Dermis blood vessel endothelial cell (primary cell): ENCODE data around the gene RALA. TPM values are rescaled to one million over a fixed set of nuclear protein-coding genes. Genes with fewer than 3 reads are reported as not detected.
"Not testable (repeated sequence)": the region's sequence is repeated elsewhere in the genome, so short reads cannot be mapped to it uniquely, and the experiment has no call there.

Source experiments
- DNase-seq: peaks from one replicate; pipeline ENCODE4 v3.0.0; 2010
- total RNA-seq: library from RNA; depleted of rRNA; stranded (reverse); fragments of >200 nt; gene quantifications from 2 replicates; pipeline ENCODE4 v1.2.3, GENCODE V29; 2014

The RALA gene
- total RNA-seq, 1 donor from 2014 or later = 36.9 TPM

DNA sequence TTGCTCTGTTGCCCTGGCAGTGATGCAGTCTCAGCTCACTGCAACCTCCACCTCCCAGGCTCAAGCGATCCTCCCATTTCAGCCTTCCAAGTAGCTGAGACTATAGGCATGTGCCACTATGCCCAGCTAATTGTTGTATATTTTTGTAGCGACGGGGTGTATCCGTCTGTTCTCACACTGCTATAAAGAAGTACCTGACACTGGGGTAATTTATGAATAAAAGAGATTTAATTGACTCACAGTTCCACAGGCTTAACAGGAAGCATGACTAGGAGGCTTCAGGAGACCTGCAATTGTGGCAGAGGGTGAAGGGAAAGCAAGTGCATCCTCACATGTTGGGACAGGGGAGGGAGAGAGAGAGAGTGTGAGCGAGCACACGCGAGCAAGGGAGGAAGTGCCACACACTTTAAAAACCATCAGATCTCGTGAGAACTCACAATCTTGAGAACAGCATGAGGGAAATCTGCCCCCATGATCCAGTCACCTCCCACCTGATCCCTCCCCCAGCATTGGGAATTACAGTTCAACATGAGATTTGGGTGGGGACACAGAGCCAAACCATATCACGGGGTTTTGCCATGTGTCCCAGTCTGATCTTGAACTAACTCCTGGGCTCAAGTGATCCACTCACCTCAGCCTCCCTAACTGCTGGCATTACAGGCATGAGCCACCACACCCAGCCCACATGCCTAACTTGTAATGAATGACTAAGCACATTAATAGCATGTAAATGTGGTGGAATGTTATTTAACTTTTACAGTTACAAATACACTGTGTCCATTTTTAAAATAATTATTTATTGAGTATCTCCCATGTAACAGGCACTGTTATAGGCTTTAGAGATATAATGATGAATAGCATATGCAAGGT lies 65.5 kb downstream of the RALA start:
- DNase-seq = peak; percentile 85

DNA sequence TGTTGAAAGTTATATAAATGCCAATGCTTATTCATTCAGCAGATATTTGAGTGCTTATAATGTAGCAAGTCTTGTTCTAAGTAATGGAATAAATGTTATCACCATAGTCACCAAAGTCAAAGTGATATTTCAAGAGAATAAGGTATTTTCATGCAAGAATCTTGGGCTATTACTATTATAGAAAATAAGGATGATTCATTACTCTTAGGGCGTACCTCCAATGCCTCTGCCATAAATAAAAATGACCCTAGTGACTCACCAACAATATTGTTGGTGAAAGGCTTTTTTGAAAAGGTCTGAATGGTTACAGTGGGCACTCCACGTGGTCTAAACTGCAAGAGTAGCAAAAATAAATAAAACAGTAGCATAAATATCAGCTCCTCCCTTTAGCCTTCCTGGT lies 68.4 kb downstream of the RALA start:
- peak; percentile 53 for DNase-seq

DNA sequence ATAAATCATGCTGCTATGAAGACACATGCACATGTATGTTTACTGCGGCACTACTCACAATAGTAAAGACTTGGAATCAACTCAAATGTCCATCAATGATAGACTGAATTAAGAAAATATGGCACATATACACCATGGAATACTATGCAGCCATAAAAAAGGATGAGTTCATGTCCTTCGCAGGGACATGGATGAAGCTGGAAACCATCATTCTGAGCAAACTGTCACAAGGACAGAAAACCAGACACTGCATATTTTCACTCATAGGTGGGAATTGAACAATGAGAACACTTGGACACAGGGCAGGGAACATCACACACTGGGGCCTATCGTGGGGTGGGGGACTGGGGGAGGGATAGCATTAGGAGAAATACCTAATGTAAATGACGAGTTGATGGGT lies 69.7 kb downstream of the RALA start:
- not testable (repeated sequence) for DNase-seq

DNA sequence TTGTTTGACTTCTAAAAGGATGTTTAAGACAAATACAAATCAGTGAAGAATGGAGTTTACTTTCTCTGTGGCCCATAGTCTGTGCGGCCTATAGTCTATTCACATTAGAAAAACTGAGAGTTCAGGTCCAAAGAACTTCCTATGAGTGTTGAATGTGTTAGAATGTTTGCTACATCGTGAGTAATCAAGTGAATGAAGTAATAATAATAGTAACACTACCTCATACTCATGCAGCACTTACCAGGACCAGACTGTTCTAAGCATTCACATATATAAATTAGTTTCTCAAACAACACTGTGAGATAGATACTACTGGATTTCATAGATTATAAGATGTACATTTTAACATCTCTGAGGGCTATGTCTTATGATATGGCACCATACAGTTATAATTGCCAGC lies 70.4 kb downstream of the RALA start:
- no peak for DNase-seq

DNA sequence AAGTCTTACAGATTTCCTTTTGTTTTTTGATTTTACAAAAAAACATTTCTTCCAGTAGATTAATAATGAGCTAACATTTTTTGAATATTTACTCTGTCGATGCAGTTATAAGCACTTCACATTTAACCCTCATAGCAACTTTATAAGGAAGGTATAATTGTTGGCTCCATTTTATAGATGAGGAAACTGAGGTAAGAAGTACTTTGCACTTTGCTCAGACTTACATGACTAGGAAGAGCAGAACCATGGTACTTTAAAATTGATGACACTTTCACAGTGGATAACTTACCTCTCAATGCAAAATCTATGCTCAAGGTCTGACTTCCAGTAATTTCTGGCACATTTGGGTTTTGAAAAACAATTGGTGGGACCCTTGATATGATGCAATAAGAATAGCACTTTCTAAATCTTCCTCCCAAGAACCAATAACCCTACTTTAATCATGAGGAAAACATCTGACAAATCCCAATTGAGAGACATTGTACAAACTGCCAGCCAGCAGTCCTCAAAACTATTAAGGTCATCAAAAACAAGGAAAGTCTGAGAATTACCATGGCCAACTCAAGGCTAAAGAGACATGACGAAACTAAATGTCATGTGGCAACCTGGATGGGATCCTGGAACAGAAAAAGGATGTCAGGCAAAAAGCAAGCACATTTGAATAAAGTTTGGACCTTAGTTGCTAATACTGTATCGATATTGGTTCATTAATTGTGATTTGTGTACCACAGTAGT lies 72.6 kb downstream of the RALA start:
- no peak for DNase-seq

DNA sequence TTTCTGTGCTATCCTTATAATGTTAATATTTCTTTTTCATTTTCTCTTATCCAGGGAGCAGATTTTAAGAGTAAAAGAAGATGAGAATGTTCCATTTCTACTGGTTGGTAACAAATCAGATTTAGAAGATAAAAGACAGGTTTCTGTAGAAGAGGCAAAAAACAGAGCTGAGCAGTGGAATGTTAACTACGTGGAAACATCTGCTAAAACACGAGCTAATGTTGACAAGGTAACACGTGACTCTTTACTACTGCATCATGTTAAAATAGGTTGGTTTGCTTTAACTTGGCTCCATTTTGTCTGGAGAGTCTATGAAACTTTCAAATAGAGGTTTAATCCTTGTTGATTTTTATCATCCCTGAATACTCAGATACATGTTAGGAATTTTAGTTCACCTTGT lies 73.3 kb downstream of the RALA start:
- DNase-seq = no peak

DNA sequence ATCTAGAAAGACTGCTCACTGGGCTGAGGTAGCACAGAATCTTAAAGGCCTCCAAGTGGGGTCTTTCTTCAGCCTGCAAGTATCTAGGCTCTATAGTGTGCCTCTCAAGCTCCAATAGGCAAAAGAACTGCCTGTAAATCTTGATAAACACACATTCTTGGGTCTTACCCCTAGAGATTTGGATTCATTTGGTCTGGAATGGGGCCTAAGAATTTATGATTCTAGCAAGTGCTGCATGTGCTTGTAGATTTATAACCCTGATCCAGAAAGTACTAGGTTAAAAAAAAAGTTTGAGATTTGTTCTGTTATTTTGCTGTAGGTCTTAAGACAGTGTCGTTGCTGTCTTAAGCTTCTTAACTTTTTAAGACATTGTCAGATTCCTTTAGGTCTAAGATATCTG lies 74.1 kb downstream of the RALA start:
- DNase-seq = no peak

DNA sequence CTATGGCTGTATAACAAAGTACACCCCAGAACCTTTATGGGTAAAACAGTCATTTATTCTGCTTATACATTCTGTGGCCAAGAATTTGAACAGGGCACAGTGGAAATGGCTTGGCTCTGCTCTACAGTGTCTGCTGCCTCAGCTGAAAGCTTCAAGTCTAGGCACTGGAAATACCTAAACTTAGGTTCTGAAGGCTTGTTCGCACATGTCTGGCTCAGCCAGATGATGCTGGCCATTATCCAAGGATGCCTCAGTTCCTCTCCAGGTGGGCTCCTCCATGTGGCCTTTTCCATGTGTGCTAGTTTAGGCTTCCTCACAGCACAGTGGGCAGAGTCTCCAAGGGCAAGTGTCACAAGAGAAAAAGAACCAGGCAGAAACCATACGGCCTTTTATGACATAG lies 76.8 kb downstream of the RALA start:
- no peak for DNase-seq

DNA sequence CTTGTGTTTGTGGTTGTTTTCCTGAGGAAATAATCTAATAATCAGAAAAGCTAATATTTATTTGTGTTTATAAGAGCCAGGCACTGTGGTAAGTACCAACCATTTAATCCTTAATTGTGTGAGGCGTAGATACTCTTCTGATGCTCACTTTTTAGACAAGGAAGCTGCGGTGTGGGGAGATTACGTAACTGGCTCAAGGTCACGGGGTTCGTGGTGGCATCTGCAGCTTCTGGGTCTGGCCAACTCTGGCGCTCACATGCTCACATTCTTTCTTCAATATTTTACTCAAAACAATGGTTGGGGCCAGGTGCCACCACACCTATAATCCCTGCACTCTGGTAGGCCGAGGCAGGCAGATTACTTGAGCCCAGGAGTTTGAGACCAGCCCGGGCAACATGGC lies 77.6 kb downstream of the RALA start:
- DNase-seq = no peak

DNA sequence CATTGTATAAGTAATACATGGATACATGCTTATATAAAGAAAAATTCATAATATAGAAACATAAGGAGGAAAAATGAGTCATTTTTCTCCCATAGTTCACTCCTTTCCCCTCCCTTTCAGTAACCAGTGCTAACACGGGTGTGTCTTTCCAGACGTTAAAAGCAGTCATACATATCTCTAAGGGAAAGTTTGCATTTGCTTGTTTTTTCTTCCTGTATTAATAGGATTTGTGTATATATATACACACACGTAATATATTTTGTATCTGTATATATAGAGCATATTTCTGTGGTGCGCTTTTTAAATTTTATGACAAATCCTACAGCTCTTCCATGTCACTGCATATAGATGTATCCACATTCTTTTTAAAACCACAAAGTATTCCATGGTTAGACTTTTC lies 78.8 kb downstream of the RALA start:
- no peak for DNase-seq

DNA sequence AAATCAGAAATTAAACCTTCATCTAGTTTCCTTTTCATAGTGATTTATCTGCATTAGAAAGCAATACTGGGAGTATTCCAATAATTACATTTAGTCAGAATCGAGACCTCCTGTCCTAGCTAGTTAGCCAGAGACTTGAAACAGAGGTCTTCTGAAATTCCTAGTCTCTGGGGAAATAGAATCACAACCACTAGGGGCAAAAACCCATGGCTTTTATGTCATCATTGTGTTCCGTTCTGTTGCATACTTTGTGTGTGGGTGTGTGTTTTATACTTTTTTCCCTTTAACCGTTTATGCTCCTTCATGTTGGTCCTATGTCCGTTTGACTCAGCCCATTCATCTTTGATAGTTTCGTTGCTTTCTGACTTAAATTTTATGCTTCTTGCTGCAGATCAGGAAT lies 79.8 kb downstream of the RALA start:
- DNase-seq = no peak

DNA sequence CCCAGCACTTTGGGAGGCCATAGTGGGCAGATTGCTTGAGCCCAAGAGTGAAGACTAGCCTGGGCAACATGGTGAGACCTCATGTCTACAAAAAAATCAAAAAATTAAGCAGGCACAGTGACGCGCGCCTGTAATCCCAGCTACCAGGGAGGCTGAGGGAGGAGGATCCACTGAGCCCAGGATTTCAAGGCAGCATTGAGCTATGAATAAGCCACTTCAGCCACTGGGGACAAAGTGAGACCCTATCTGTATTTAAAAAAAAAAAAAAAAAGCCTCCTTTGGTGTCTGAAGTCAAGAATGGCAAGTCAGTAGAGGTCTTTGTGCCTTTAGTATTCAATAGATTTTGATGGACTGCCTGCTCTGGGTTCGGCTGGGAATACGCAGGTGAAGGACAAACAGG lies 85.7 kb downstream of the RALA start:
- no peak for DNase-seq

DNA sequence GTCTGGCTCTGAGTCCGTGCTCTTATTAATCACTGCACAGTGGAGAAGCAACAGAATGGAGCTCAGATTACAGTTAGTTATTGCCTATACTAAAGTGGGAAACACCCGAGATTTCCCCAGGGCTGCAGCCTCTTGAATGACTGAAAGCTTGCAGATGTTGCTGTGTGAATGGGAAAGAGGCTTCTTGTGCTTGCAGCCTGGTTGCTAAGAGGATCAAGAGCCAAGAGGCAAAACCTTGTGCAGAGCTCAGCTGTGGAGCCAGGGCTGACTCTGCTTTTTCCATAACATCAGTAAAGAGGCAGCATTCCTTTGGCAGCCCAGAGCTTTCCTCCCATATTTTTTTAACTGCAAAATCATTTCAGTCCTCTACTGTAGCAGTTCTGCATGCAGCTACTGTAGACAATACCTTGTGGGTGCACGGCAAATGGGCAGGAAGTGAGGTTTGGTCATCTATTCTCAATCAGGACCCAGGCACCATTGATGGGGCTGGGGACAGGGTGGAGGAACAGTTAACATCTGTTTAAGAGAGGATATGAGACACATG lies 86.5 kb downstream of the RALA start:
- peak; percentile 58 for DNase-seq

DNA sequence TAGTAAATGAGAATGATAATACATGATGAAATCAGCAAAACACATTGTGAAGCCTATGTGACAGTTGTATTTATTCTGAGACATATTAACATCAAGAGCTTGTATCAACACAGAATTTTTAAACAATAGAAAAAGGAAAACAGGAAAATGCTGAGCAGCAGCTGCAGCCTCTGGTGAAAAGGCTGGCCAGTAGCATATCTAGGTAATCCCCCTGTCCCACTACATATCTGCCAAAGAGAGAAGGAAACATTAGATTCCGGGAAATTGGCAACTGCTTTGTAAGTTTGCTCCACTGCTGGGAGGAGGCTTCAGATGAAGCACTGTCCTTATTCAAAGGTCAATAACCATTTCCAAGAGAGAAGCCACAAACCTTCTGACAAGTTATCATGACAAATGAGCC lies 89.4 kb downstream of the RALA start:
- DNase-seq = peak; percentile 58

DNA sequence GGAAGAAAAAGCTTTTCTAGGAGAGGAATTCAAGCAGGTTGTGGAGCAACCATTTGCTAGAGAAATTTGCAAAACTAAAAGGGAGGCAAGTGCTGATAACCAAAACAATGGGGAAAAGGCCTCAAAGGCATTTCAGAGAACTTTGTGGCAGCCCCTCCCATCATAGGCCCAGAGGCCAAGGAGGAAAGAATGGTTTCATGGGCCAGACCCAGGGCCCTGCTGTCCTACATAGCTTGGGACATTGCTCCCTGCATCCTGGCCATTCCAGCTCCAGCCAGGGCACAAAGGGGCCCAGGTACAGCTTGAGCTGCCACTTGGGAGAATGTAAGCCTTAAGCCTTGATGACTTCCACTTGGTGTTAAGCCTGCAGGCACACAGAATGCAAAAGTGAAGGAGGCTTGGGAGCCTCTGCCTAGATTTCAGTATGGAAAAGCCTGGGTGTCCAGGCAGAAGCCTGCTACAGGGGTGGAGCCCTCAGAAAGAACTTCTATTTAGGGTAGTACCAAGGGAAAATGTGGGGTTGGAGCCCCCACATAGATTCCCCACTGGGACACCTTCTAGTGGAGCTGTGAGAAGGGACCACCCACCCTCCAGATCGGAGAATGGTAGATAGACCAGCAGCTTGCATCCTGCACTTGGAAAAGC lies 91.2 kb downstream of the RALA start:
- DNase-seq = no peak

DNA sequence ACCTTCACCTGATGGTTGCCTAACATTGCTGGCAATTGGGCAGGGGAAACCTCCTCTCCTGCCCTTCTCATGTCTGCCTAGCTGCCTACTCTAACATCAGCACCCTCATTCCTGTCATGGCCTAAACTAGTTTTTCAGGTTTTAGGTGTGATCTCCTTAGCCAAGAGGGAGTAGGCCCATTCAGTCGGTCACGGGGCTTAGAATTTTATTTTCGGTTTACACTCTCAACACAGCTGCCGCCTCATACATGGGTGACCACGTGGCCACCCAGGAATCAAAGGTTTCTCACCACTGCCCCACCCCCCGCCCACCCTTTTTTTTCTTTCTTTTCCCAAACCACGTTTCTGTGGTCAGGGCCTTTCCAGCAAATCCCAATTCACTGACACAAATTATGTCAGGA lies 97.2 kb downstream of the RALA start:
- no peak for DNase-seq

DNA sequence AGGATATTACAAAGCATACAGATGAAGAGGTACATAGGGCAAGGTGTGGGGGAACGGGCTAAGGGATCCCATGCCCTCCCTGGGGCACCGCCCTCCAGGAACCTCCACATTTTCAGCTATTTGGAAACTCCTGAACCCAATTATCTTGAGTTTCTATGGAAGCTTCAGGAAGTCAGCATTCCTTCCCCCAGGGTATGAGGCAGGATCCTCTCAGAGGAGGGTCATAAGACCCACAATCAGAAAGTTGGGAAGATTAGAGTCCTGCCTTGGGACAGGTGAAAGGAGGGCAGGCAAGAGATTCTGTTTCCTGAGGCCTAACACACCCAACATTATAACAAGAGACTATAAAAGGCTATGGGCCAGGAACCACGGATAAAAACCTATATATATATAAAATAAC lies 98.0 kb downstream of the RALA start:
- DNase-seq = no peak

DNA sequence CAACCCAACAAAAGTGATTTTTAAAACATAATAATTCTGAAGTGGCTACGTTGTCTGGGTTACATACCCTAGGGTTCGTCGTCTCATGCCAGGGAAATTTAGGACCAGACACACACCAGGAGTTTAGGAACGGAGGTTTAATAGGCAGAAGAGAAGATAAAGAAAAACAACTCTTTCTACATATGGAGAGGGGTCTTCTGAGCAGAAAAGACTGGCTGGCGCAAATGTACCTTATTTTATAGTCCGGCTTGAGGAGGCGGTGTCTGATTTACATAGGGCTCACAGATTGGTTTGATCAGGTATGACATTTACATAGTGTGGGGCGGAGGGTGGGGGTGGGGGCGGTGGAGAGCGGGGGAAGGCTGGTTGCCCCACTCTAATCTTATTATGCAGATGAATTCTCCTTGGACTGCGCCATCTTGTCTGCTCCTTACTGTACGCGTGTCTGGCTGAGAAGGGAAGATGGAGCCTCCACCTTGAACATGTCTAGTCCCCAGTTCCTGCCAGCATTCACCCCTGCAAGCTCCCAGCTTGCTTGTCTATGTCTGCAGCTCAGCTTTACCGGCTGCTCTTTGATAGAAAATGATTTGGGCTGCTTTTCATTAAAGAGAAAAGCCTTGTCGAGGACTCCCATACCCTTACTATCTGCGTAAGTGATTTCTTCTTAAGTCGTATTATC lies 98.7 kb downstream of the RALA start:
- no peak for DNase-seq

DNA sequence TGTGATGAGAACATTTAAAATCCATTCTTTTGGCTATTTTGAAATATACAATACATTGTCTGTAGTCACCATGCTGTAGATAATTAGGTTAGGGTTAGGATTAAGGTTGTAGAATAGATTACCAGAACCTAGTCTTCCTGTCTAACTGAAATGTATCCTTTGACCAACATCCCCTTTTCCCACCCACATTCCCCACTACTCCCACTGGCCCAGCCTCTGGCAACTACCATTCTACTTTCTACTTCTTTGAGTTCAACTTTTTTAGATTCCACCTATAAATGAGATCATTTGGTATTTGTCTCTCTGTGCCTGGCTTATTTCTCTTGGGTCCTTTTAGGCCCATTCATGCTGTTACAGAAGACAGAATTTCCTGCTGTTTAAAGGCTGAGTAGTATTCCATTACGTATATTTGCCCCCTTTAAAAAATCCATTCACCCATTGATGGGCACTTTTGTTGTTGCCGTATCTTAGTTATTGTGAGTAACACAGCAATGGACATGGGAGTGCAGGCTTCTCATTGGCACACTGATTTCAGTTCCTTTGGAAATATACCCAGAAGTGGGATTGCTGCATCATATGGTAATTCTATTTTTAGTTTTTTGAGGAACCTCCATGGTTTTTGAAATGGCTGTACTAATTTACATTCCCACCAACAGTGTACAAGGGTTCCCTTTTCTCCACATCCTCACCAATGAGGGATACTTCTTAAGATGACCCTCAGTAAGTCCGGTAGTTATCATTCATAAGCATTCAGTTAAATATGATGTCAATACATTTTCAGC lies 104.0 kb downstream of the RALA start:
- no peak for DNase-seq

DNA sequence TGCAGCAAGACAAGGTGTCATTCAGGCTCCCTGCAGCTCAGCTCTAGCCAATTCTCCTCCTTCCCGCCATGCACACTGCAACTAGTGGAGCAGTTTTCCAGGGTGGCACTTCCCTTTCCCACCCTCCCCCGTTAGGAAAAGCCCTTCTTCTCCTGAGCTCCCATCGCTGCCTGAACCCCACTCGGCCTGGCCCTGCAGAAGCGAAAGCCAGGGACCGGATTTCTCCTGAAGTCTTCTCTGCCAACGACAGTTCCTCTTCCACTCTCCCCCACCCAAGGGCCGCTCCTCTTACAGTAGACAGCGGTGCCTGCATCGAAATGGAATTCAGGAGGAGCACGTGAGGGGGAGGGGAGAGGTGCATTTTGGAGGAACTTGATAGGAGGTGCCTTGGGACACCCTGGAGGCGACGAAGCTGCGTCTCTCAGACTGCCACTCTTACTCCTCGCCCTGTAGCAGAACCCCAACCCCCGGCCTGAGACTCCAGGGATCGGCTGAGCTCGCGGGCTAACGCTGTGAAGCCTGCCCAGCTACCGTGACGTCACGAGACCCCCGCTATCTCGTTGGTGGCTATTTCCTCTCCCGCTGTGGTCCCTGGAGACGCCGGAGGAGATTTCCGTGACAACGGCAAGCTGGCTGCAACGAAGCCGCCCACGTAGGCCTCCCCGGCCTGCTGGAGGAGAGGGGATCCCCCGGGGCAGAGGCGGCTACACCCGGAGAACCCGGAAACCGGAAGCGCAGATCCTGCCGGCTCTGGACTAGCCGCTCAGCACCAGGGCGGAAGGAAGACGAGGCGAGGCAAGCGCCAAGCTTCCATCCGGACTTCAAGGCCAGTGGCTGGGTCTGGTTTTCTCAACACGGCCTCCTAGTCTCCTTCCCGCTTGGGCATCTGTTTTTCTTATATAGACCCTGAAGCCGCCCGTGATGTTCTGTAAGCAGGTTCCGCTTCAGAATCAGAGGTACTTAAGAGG lies 109.7 kb downstream of the RALA start:
- DNase-seq = peak; percentile 97
